PC-9 (cell line): ENCODE measurements around the gene CCL7.

Experiments
- EZH2 ChIP-seq: fragments of 200-600 bp; sonication (generic); IDR thresholded peaks from 2 replicates; pipeline ENCODE4 v1.8.0; 2017; ENCODE audit warnings: antibody characterized with exemption, low read depth
- TF ChIP-seq, protein P1 (sequence below): fragments of 200-600 bp; sonication (generic); conservative IDR thresholded peaks from 2 replicates; pipeline ENCODE4 v1.6.1; 2017; ENCODE audit warnings: mixed run types, antibody characterized with exemption, mild to moderate bottlenecking, moderate library complexity

DNA sequence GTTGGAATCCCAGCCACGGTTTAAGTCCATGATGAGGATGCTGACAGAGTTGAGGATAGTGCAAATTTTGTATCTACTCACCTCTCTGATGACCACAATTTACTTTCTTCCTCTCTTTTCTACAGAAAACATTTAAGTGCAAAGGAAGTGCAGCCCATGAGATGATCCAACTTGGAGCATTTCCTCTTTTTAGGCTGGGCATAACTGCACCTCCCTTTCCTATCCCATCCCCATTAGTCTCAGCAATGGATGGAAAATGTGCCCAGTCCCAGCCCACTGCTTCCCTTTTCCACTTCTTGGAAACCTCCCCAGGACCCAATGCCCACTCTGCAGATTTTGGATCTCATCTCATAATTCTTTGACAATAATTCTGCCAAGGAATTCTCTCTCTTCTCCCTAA, 32.6 kb downstream of the CCL7 start:
- TF ChIP-seq, protein P1, sequence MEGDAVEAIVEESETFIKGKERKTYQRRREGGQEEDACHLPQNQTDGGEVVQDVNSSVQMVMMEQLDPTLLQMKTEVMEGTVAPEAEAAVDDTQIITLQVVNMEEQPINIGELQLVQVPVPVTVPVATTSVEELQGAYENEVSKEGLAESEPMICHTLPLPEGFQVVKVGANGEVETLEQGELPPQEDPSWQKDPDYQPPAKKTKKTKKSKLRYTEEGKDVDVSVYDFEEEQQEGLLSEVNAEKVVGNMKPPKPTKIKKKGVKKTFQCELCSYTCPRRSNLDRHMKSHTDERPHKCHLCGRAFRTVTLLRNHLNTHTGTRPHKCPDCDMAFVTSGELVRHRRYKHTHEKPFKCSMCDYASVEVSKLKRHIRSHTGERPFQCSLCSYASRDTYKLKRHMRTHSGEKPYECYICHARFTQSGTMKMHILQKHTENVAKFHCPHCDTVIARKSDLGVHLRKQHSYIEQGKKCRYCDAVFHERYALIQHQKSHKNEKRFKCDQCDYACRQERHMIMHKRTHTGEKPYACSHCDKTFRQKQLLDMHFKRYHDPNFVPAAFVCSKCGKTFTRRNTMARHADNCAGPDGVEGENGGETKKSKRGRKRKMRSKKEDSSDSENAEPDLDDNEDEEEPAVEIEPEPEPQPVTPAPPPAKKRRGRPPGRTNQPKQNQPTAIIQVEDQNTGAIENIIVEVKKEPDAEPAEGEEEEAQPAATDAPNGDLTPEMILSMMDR: no peak
- TF ChIP-seq EZH2: no peak
